IMR-90 (cell line): ENCODE results near the gene FNDC1. TPM values are rescaled to one million over a fixed set of nuclear protein-coding genes. Genes with fewer than 3 reads are reported as not detected.

Experiments used
- ATAC-seq: fragments of 200-7000 bp; cut with Tn5 transposase; 2 replicates; pipeline ENCODE4 v1.9.1; 2020; ENCODE audit warnings: low read depth, mild to moderate bottlenecking, moderate library complexity
- BruUV-seq: library from RNA; stranded (reverse); fragments of 400-500 nt; replicated peaks from 2 replicates; lab custom pipeline; 2021; lab: Mats Ljungman, UMichigan
- CTCF ChIA-PET: fragments of 300-600 bp; formaldehyde crosslinking; extraction: SDS; loops from one replicate; lab custom pipeline; 2021; ENCODE audit warnings: antibody characterized with exemption; lab: Yijun Ruan, JAX
- POLR2A ChIA-PET: fragments of 300-600 bp; sonication (Branson Sonifier 250); formaldehyde crosslinking; loops from one replicate; lab custom pipeline; 2022; ENCODE audit warnings: antibody characterized with exemption; ENCODE audit not compliant: unreplicated experiment; lab: Charles Lee
- DNase-seq: peaks from one replicate; pipeline ENCODE4 v3.0.0; 2013
- H2AFZ ChIP-seq: replicated peaks from 2 replicates; pipeline ENCODE3; 2013; ENCODE audit warnings: low read length, mild to moderate bottlenecking; ENCODE audit not compliant: poor library complexity
- H2AK5ac ChIP-seq: 2 replicates; pipeline ENCODE4 v1.6.1; 2013; ENCODE audit warnings: low read depth, low read length, inconsistent platforms
- H2AK9ac ChIP-seq: replicated peaks from 2 replicates; pipeline ENCODE3; 2013; ENCODE audit warnings: mild to moderate bottlenecking, low read depth, low read length, moderate library complexity; ENCODE audit not compliant: poor library complexity
- H2BK120ac ChIP-seq: 2 replicates; pipeline ENCODE4 v1.6.1; 2013; ENCODE audit warnings: low read depth, low read length, inconsistent platforms
- H2BK15ac ChIP-seq: 3 replicates; pipeline ENCODE4 v1.6.1; 2013; ENCODE audit warnings: low read depth, low read length, inconsistent platforms
- H2BK20ac ChIP-seq: 2 replicates; pipeline ENCODE4 v1.6.1; 2013; ENCODE audit warnings: low read depth, mild to moderate bottlenecking, inconsistent platforms, low read length, moderate library complexity
- H2BK5ac ChIP-seq: 2 replicates; pipeline ENCODE4 v1.6.1; 2013; ENCODE audit warnings: mild to moderate bottlenecking, low read depth, low read length, inconsistent platforms; ENCODE audit not compliant: poor library complexity, severe bottlenecking
- H3K14ac ChIP-seq: replicated peaks from 2 replicates; pipeline ENCODE4 v1.6.1; 2013; ENCODE audit warnings: low read depth, low read length, inconsistent platforms
- H3K18ac ChIP-seq: 2 replicates; pipeline ENCODE4 v1.6.1; 2013; ENCODE audit warnings: low read depth, low read length, control low read depth
- H3K23ac ChIP-seq: 2 replicates; pipeline ENCODE4 v1.6.1; 2013; ENCODE audit warnings: low read depth, low read length, inconsistent platforms
- H3K27ac ChIP-seq: 2 replicates; pipeline ENCODE4 v1.5.1; 2013; ENCODE audit warnings: mild to moderate bottlenecking, control low read depth, low read length; ENCODE audit not compliant: insufficient read depth
- H3K27me3 ChIP-seq: 2 replicates; pipeline ENCODE4 v1.6.1; 2013; ENCODE audit warnings: low read length; ENCODE audit not compliant: control insufficient read depth, insufficient read depth
- H3K36me3 ChIP-seq: 2 replicates; pipeline ENCODE4 v1.6.1; 2013; ENCODE audit warnings: low read length, mixed read lengths; ENCODE audit not compliant: control insufficient read depth, insufficient read depth
- H3K4ac ChIP-seq: 2 replicates; pipeline ENCODE4 v1.6.1; 2013; ENCODE audit warnings: low read depth, low read length, inconsistent platforms
- H3K4me1 ChIP-seq: 2 replicates; pipeline ENCODE4 v1.6.1; 2013; ENCODE audit warnings: low read length, mixed read lengths; ENCODE audit not compliant: control insufficient read depth, insufficient read depth
- H3K4me2 ChIP-seq: 2 replicates; pipeline ENCODE4 v1.6.1; 2013; ENCODE audit warnings: low read depth, mild to moderate bottlenecking, control low read depth, low read length, moderate library complexity
- H3K4me3 ChIP-seq: 2 replicates; pipeline ENCODE4 v1.5.1; 2013; ENCODE audit warnings: low read depth, mild to moderate bottlenecking, control low read depth, low read length, moderate library complexity; ENCODE audit not compliant: insufficient read depth
- H3K56ac ChIP-seq: 2 replicates; pipeline ENCODE4 v1.6.1; 2013; ENCODE audit warnings: low read length, inconsistent platforms; ENCODE audit not compliant: insufficient read depth; ENCODE audit errors: extremely low read depth
- H3K79me1 ChIP-seq, 2 experiments: 2 replicates each; pipeline ENCODE4 v1.6.1; 2013; ENCODE audit warnings: low read length in 2 of 2, inconsistent platforms in 1 of 2, low read depth in 1 of 2
- H3K9ac ChIP-seq: 2 replicates; pipeline ENCODE4 v1.6.1; 2013; ENCODE audit warnings: low read depth, low read length, control low read depth
- H3K9me1 ChIP-seq: 2 replicates; pipeline ENCODE4 v1.6.1; 2013; ENCODE audit warnings: low read length, inconsistent platforms; ENCODE audit not compliant: insufficient read depth
- H3K9me3 ChIP-seq: 2 replicates; pipeline ENCODE4 v1.6.1; 2013; ENCODE audit warnings: low read length; ENCODE audit not compliant: control insufficient read depth, insufficient read depth
- H4K20me1 ChIP-seq: 2 replicates; pipeline ENCODE4 v1.6.1; 2013; ENCODE audit warnings: low read length, inconsistent platforms; ENCODE audit not compliant: insufficient read depth
- H4K5ac ChIP-seq: 2 replicates; pipeline ENCODE4 v1.6.1; 2013; ENCODE audit warnings: mild to moderate bottlenecking, low read depth, low read length, control low read depth
- H4K8ac ChIP-seq, 2 experiments: 2 replicates each; pipeline ENCODE4 v1.6.1; 2013; ENCODE audit warnings: low read depth in 2 of 2, low read length in 2 of 2, control low read depth in 1 of 2, inconsistent platforms in 1 of 2
- H4K91ac ChIP-seq: 2 replicates; pipeline ENCODE4 v1.6.1; 2013; ENCODE audit warnings: low read depth, low read length, inconsistent platforms; ENCODE audit not compliant: insufficient read depth
- POLR2A ChIP-seq: IDR thresholded peaks from 2 replicates; pipeline ENCODE4 v1.6.1; 2012; ENCODE audit warnings: mild to moderate bottlenecking, low read depth, low read length
- WGBS, 2 experiments: methylation state at CpG; one replicate each; pipeline versions ENCODE4 v1.1.5 to v1.1.7; 2013; ENCODE audit warnings: missing lambda C conversion rate in 2 of 2; ENCODE audit not compliant: insufficient read length in 1 of 2; ENCODE audit errors: extremely low coverage in 2 of 2; 5-methylcytosine and 5-hydroxymethylcytosine counted together
- dilution Hi-C: fragments of 300-500 bp; cut with HindIII; formaldehyde crosslinking; loops from one replicate; pipeline ENCODE4 v1.14.3; 2018; ENCODE audit warnings: low sequenced_read_pairs; ENCODE audit not compliant: unreplicated experiment
- in situ Hi-C: fragments of 300-500 bp; cut with MboI; formaldehyde crosslinking; loops from 3 replicates; pipeline ENCODE4 v1.14.3; 2019; ENCODE audit warnings: low sequenced_read_pairs, inconsistent platforms, mixed read lengths
- intact Hi-C: fragments of 100-400 bp; cut with micrococcal nuclease; formaldehyde crosslinking; loops from 2 replicates; pipeline ENCODE4 v1.10.0; 2022
- polyA plus RNA-seq, 3 experiments: library from polyadenylated mRNA; depleted of rRNA; stranded (reverse); fragments of >200 nt; gene quantifications; 2 replicates each; pipeline ENCODE4 v1.2.3, GENCODE V29; 2012; ENCODE audit warnings: low replicate concordance in 1 of 3
- total RNA-seq: library from RNA; depleted of rRNA; stranded (reverse); fragments of >200 nt; gene quantifications from 2 replicates; pipeline ENCODE4 v1.2.3, GENCODE V29; 2012

The FNDC1 gene
- total and polyA plus RNA-seq, 2 of the 4 experiments (the other 2 are of a cell fraction), result 0.03 TPM; not detected in 1

DNA sequence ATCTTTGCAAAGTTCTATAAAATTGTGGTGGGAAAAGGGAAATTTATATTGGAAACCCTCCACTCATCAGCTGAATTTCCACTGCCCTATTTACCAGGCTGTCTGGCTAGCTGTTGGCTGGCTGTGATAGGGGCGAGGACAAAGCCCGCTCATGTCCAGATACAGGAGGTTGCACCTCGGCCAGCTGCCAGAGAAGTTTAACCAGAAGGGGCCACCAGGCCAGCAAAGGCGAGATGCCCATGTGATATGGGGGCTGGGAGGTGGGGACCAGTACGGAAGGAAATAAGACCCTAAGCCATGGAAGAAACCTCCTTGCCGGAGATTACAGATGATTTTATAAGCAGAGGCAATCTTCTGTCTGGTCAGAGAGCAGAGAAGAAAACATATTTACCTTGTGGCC is 143.8 kb downstream of the FNDC1 start:
- H3K27me3 ChIP-seq, result no peaks in the 10 kb centered on the region
- H2BK15ac ChIP-seq, result no peak overlapping the region
- H3K14ac ChIP-seq, result no peak overlapping the region
- in situ Hi-C loops, result no loop called here
- whole genome bisulfite sequencing, 2 experiments, result 20% methylated on average over 2 of the region's 6 CpGs; no CpG with 5 or more reads in 1 of the 2 experiments
- H3K18ac ChIP-seq, result no peak overlapping the region
- no peak for ATAC-seq
- no peak overlapping the region for H2AK5ac ChIP-seq
- H3K27ac ChIP-seq, result no peak overlapping the region
- TF ChIP-seq POLR2A, result no peak
- H3K4me1 ChIP-seq, result no peaks in the 10 kb centered on the region
- no peak overlapping the region for H4K8ac ChIP-seq
- no peak overlapping the region for H3K56ac ChIP-seq
- intact Hi-C loops, result no loop called here
- BruUV-seq, result no TSS peak
- H3K4me3 ChIP-seq, result no peak overlapping the region
- H3K4me2 ChIP-seq, result no peak overlapping the region
- peaks cover 8% of the 10 kb centered on the region for H3K9me3 ChIP-seq
- ChIA-PET POLR2A (no interaction called here), CTCF (no interaction called here)
- no peak overlapping the region for H3K4ac ChIP-seq
- H4K20me1 ChIP-seq, result no peaks in the 10 kb centered on the region
- no peaks in the 10 kb centered on the region for H3K9me1 ChIP-seq
- H3K9ac ChIP-seq, result no peak overlapping the region
- DNase-seq, result no peak
- no peak overlapping the region for H2AK9ac ChIP-seq
- H3K23ac ChIP-seq, result no peak overlapping the region
- dilution Hi-C loops, result no loop called here
- no peak overlapping the region for H2BK120ac ChIP-seq
- H3K36me3 ChIP-seq, result no peaks in the 10 kb centered on the region
- no peak overlapping the region for H4K91ac ChIP-seq
- no peak overlapping the region for H2BK5ac ChIP-seq
- no peaks in the 10 kb centered on the region for H3K79me1 ChIP-seq
- H2AFZ ChIP-seq, result no peak overlapping the region
- H2BK20ac ChIP-seq, result no peak overlapping the region
- no peak overlapping the region for H4K5ac ChIP-seq
